Measurements from ENCODE around the gene TXNL4A.

GRCh38 chr18:79965119-79965902 lies 23.1 kb downstream of the TXNL4A start:
- no peak for TF ChIP-seq CTCF (IDR thresholded peaks at IDR 0.05)
- no peak for TF ChIP-seq EP300 (IDR thresholded peaks at IDR 0.05)

Measured in ovary (tissue), 3 donors.